Neutrophil (primary cell): ENCODE results near the gene CAV1.

ENCODE experiments used
- H3K27ac ChIP-seq: fragments of 200-600 bp; sonication (generic); 2 replicates; pipeline ENCODE4 v1.5.1; 2016; ENCODE audit warnings: mild to moderate bottlenecking, moderate library complexity
- H3K27me3 ChIP-seq: fragments of 200-600 bp; sonication (generic); 2 replicates; pipeline ENCODE4 v1.6.0; 2016; ENCODE audit warnings: mild to moderate bottlenecking
- H3K36me3 ChIP-seq: fragments of 200-600 bp; sonication (generic); 2 replicates; pipeline ENCODE4 v1.5.1; 2017
- H3K4me1 ChIP-seq, 2 experiments: fragments of 200-600 bp in 1 of 2; sonication (generic) in 1 of 2; 1 replicate in 1 of 2; 2 replicates in 1 of 2; pipeline versions ENCODE4 v1.5.1 to v1.6.1; 2013 to 2016; ENCODE audit warnings: low read depth in 1 of 2, low read length in 1 of 2, mild to moderate bottlenecking in 1 of 2, moderate library complexity in 1 of 2; ENCODE audit not compliant: control insufficient read depth in 1 of 2, insufficient read depth in 1 of 2
- H3K4me3 ChIP-seq, 2 experiments: fragments of 200-600 bp in 1 of 2; sonication (generic) in 1 of 2; 1 replicate in 1 of 2; 2 replicates in 1 of 2; pipeline ENCODE4 v1.5.1; 2013 to 2016; ENCODE audit warnings: low read depth in 1 of 2, low read length in 1 of 2, mild to moderate bottlenecking in 1 of 2, moderate library complexity in 1 of 2
- H3K9me3 ChIP-seq: fragments of 200-600 bp; sonication (generic); 2 replicates; pipeline ENCODE4 v1.5.1; 2016
- TF ChIP-seq, protein P1 (sequence below): fragments of 200-600 bp; sonication (generic); IDR thresholded peaks from 2 replicates; pipeline ENCODE4 v1.5.1; 2016; ENCODE audit warnings: antibody characterized with exemption

CAV1 gene

DNA sequence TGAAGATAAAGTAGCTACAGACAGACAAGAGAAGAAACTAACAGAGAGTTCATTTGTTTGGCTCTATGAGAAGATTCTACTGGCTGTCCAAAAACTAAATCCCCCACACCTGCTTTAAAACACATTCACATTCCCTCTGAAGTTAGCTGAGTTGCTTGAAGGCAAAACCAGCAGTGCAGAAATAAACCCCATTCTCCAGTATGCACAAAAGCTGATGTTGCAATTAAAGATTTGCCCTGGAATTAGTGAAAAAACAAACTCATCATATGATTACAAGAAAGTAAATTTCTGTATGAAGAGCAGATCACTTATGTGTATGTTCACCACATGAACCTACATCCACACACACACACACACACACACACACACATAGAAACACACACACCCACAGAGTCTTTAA, 9.3 kb upstream of the CAV1 start:
- H3K9me3 ChIP-seq = no peaks in the 10 kb centered on the region
- H3K4me1 ChIP-seq = no peaks in the 10 kb centered on the region
- peaks cover 42% of the 10 kb centered on the region for H3K27me3 ChIP-seq
- TF ChIP-seq, protein P1, sequence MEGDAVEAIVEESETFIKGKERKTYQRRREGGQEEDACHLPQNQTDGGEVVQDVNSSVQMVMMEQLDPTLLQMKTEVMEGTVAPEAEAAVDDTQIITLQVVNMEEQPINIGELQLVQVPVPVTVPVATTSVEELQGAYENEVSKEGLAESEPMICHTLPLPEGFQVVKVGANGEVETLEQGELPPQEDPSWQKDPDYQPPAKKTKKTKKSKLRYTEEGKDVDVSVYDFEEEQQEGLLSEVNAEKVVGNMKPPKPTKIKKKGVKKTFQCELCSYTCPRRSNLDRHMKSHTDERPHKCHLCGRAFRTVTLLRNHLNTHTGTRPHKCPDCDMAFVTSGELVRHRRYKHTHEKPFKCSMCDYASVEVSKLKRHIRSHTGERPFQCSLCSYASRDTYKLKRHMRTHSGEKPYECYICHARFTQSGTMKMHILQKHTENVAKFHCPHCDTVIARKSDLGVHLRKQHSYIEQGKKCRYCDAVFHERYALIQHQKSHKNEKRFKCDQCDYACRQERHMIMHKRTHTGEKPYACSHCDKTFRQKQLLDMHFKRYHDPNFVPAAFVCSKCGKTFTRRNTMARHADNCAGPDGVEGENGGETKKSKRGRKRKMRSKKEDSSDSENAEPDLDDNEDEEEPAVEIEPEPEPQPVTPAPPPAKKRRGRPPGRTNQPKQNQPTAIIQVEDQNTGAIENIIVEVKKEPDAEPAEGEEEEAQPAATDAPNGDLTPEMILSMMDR = no peak
- H3K36me3 ChIP-seq = no peaks in the 10 kb centered on the region
- no peak overlapping the region for H3K4me3 ChIP-seq
- H3K27ac ChIP-seq = no peak overlapping the region

DNA sequence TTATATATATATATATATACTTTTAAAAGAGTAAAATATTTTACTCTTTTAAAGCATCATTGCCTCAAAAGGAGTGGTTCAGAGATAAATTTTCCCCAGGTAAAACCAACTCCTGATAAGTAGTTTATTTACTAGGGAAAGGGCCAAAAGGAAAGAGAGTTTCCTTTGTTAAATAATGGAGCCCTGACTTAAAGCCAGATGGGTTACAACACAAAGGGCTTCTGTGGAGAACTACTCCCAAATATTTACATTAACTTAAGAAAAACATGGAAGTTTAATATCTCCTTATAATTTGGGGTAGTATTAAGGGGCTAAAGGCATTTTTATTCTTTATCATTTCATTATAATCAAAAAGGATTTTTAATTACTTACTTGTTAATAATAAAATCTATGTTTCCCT, 8.5 kb upstream of the CAV1 start:
- no peak overlapping the region for H3K27ac ChIP-seq
- H3K9me3 ChIP-seq = no peaks in the 10 kb centered on the region
- TF ChIP-seq, protein P1 = no peak
- H3K27me3 ChIP-seq = peaks cover 49% of the 10 kb centered on the region
- H3K36me3 ChIP-seq = no peaks in the 10 kb centered on the region
- H3K4me1 ChIP-seq = no peaks in the 10 kb centered on the region
- no peak overlapping the region for H3K4me3 ChIP-seq

DNA sequence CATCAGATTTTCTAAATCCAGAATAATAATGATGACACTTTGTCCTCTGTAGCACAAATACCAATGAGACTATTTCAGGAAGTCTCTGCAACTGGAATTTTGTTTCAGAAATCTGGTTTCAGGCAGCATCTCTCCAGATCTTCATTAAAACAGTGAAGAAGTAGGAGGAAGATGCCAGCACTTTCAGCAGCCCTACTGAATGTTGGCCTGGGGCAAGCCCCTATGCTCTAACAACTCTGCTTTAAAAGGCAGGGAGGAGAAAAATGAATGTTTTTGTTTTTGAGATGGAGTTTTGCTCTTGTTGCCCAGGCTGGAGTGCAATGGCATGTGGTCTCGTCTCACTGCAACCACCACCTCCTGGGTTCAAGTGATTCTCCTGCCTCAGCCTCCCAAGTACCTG, 7.2 kb upstream of the CAV1 start:
- Histone ChIP-seq H3K27ac (no peak overlapping the region), H3K27me3 (peaks cover 62% of the 10 kb centered on the region), H3K4me3 (no peak overlapping the region), H3K4me1 (no peaks in the 10 kb centered on the region), H3K36me3 (no peaks in the 10 kb centered on the region), H3K9me3 (no peaks in the 10 kb centered on the region)
- TF ChIP-seq, protein P1 = no peak

DNA sequence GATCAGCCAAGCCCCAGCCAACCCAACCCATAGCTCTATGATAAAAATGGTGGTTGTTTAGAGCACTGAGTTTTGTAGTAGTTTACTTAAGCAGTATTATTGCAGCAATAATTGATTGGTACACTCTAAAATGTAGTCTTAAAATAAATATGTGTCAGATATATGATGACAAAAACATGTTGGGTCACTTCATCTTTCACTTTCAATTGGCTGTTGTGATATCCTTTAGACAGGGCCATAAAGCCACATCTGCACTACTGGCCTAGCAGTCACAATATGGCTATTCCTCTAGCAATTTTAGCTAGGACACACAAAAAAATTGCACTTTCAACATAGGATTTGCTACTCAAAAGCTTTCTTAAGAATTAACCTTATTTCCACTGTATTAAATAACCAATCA, 5.9 kb upstream of the CAV1 start:
- no peaks in the 10 kb centered on the region for H3K4me1 ChIP-seq

DNA sequence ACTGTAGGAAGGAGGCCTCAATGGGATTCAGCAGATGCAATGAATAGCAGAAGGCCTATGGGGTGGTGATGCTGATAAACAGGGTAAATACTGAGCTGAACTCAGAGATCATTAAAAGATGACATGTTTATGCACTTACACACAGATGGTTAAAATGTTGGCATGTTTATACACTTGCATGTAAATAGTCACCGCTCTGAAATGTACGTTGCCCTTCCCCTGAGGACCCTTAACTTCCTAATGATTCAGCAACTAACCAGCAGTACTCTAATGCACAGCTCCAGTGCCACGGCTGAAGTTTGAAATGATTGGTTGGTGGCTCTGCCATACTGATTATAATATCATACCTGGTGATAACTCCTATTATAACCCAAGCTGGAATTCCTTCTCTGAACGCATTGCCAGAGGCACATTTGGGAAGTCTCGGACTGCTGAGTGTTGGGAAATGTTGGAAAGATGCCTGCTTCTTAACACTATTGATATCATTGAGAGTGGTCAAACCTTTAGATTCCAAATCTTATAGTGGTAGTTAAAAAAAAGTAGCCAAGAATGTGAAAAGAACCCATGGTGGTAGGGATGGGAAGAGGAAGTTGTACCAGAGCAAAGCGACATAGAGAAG, 3.7 kb upstream of the CAV1 start:
- H3K27ac ChIP-seq = no peak overlapping the region
- H3K4me1 ChIP-seq = peaks cover 9 to 17% of the 10 kb centered on the region in 2 experiments
- no peaks in the 10 kb centered on the region for H3K9me3 ChIP-seq
- peaks cover 86% of the 10 kb centered on the region for H3K27me3 ChIP-seq
- H3K36me3 ChIP-seq = no peaks in the 10 kb centered on the region
- TF ChIP-seq, protein P1 = no peak
- H3K4me3 ChIP-seq = no peak overlapping the region

More for the DNA sequence above, 5.9 kb upstream of the CAV1 start:
- Histone ChIP-seq H3K27me3 (peaks cover 75% of the 10 kb centered on the region), H3K4me3 (no peak overlapping the region), H3K27ac (no peak overlapping the region), H3K36me3 (no peaks in the 10 kb centered on the region), H3K9me3 (no peaks in the 10 kb centered on the region)
- TF ChIP-seq, protein P1 = no peak
